GM12891 (cell line): ENCODE results near the gene AP1G1.

Experiments used
- POLR2A ChIP-seq: IDR thresholded peaks from 2 replicates; pipeline ENCODE4 v1.6.1; 2011; ENCODE audit warnings: low read depth, low read length, control low read depth
- POLR2AphosphoS5 ChIP-seq: IDR thresholded peaks from 2 replicates; pipeline ENCODE4 v1.6.1; 2011; ENCODE audit warnings: low read depth, low read length, control low read depth
- TAF1 ChIP-seq: IDR thresholded peaks from 2 replicates; pipeline ENCODE4 v1.6.1; 2011; ENCODE audit warnings: low read depth, low read length, control low read depth

DNA sequence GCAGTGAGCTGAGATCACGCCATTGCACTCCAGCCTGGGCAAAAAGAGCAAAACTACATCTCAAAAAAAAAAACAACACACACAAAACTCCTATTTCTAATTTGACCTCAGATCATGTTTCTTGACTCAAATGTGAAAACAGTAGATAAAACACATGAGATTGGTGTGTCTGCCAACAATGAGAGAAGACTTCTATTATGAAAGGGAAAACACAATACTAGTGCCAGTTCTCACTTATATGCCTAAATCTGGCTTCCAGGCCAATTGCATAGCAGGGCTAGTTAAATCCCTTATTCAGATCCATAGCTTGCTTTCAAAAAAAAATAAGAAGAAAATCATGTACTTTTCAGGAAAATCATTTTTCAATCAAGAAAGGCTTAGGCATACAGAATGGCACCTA is 39.4 kb downstream of the AP1G1 start:
- TF ChIP-seq POLR2A (no peak), TAF1 (no peak), POLR2AphosphoS5 (no peak)
